Measurements from ENCODE around the gene C19orf33. TPM values are rescaled to one million over a fixed set of nuclear protein-coding genes. Genes with fewer than 3 reads are reported as not detected.

The C19orf33 gene
- total and polyA plus RNA-seq, 4 experiments from 2014 or later = not detected

GRCh38 chr19:38346837-38347236 lies 42.8 kb downstream of the C19orf33 start:
- no peak overlapping the region for H3K27ac ChIP-seq (ENCODE audit: low read depth, low read length)
- no peaks in the 10 kb centered on the region for H3K27me3 ChIP-seq (ENCODE audit: insufficient read depth, low read length)
- Mint-ChIP-seq H3K9me3 (no peaks in the 10 kb centered on the region), H3K36me3 (peaks cover 1 to 3% of the 10 kb centered on the region in 2 donors), H3K4me3 (no peak overlapping the region), H3K27me3 (no peaks in the 10 kb centered on the region), H3K4me1 (no peaks in the 10 kb centered on the region), H3K27ac (no peak overlapping the region)
- H3K9me3 ChIP-seq (ENCODE audit: control insufficient read depth in 1 of 2, low read length in 2 of 2) = no peaks in the 10 kb centered on the region
- no peak overlapping the region for H3K4me3 ChIP-seq (ENCODE audit: low read length in 2 of 2)
- H3K36me3 ChIP-seq (ENCODE audit: insufficient read depth, low read length) = no peaks in the 10 kb centered on the region
- no peak for DNase-seq
- no peaks in the 10 kb centered on the region for H3K4me1 ChIP-seq (ENCODE audit: insufficient read depth, low read length)
- ChIA-PET POLR2A (ENCODE audit: partially characterized antibody) (no interaction called here), CTCF (ENCODE audit: partially characterized antibody) (no interaction called here)
- intact Hi-C loops (cut with micrococcal nuclease) = no loop called here

GRCh38 chr19:38350883-38351282 lies 46.8 kb downstream of the C19orf33 start:
- Histone ChIP-seq H3K36me3 (ENCODE audit: insufficient read depth, low read length) (no peaks in the 10 kb centered on the region), H3K27me3 (ENCODE audit: insufficient read depth, low read length) (no peaks in the 10 kb centered on the region), H3K4me3 (ENCODE audit: low read length in 2 of 2) (no peak overlapping the region), H3K4me1 (ENCODE audit: insufficient read depth, low read length) (no peaks in the 10 kb centered on the region), H3K27ac (ENCODE audit: low read depth, low read length) (no peak overlapping the region), H3K9me3 (ENCODE audit: control insufficient read depth in 1 of 2, low read length in 2 of 2) (no peaks in the 10 kb centered on the region)
- POLR2A ChIA-PET (ENCODE audit: partially characterized antibody) = interaction anchor here (0.9 to 1.2 kb wide), 2 partner anchors 10 to 23 kb away, joined by 3 read pairs; partner anchors contain the start of gene PSMD8
- H3K27me3 Mint-ChIP-seq = no peaks in the 10 kb centered on the region
- intact Hi-C loops (cut with micrococcal nuclease) = no loop called here
- DNase-seq = no peak
- peaks cover 0 to 1% of the 10 kb centered on the region in 2 donors for H3K36me3 Mint-ChIP-seq
- H3K27ac Mint-ChIP-seq = no peak overlapping the region
- H3K4me3 Mint-ChIP-seq = no peak overlapping the region
- H3K4me1 Mint-ChIP-seq = no peaks in the 10 kb centered on the region
- CTCF ChIA-PET (ENCODE audit: partially characterized antibody) = no interaction called here
- H3K9me3 Mint-ChIP-seq = no peaks in the 10 kb centered on the region

GRCh38 chr19:38351865-38352395 lies 47.9 kb downstream of the C19orf33 start:
- no peaks in the 10 kb centered on the region for H3K4me1 Mint-ChIP-seq
- H3K27ac ChIP-seq (ENCODE audit: low read depth, low read length) = no peak overlapping the region
- H3K36me3 ChIP-seq (ENCODE audit: insufficient read depth, low read length) = no peaks in the 10 kb centered on the region
- DNase-seq = no peak
- no peaks in the 10 kb centered on the region for H3K9me3 Mint-ChIP-seq
- no peaks in the 10 kb centered on the region for H3K9me3 ChIP-seq (ENCODE audit: control insufficient read depth in 1 of 2, low read length in 2 of 2)
- no peak overlapping the region for H3K4me3 Mint-ChIP-seq
- no peak overlapping the region for H3K27ac Mint-ChIP-seq
- H3K27me3 Mint-ChIP-seq = no peaks in the 10 kb centered on the region
- H3K4me3 ChIP-seq (ENCODE audit: low read length in 2 of 2) = no peak overlapping the region
- no peaks in the 10 kb centered on the region for H3K4me1 ChIP-seq (ENCODE audit: insufficient read depth, low read length)
- CTCF ChIA-PET (ENCODE audit: partially characterized antibody) = no interaction called here
- intact Hi-C loops (cut with micrococcal nuclease) = no loop called here
- no peaks in the 10 kb centered on the region for H3K36me3 Mint-ChIP-seq
- no peaks in the 10 kb centered on the region for H3K27me3 ChIP-seq (ENCODE audit: insufficient read depth, low read length)
- POLR2A ChIA-PET (ENCODE audit: partially characterized antibody) = no interaction called here

- H3K4me1 Mint-ChIP-seq = no peaks in the 10 kb centered on the region
- intact Hi-C loops (cut with micrococcal nuclease) = no loop called here
- Histone ChIP-seq H3K4me1 (ENCODE audit: insufficient read depth, low read length) (no peaks in the 10 kb centered on the region), H3K9me3 (ENCODE audit: control insufficient read depth in 1 of 2, low read length in 2 of 2) (no peaks in the 10 kb centered on the region), H3K27me3 (ENCODE audit: insufficient read depth, low read length) (no peaks in the 10 kb centered on the region), H3K27ac (ENCODE audit: low read depth, low read length) (no peak overlapping the region), H3K36me3 (ENCODE audit: insufficient read depth, low read length) (no peaks in the 10 kb centered on the region), H3K4me3 (ENCODE audit: low read length in 2 of 2) (no peak overlapping the region)
- peak overlapping the region in 1 of 7 donors; percentile 47 for H3K27ac Mint-ChIP-seq
- H3K36me3 Mint-ChIP-seq = no peaks in the 10 kb centered on the region
- DNase-seq = no peak
- CTCF ChIA-PET (ENCODE audit: partially characterized antibody) = no interaction called here
- H3K27me3 Mint-ChIP-seq = no peaks in the 10 kb centered on the region
- POLR2A ChIA-PET (ENCODE audit: partially characterized antibody) = interaction anchor here (0.6 to 0.7 kb wide), 2 partner anchors 74 to 1232 kb away, joined by 3 read pairs; no protein-coding TSS in a partner anchor
- H3K9me3 Mint-ChIP-seq = no peaks in the 10 kb centered on the region
- H3K4me3 Mint-ChIP-seq = no peak overlapping the region
Measured at GRCh38 chr19:38352611-38353010, 48.6 kb downstream of the C19orf33 start.

Other genes with a start within 250 kb of the C19orf33 start
- not detected for gene DPF1, start 80.0 kb upstream of the C19orf33 start, total RNA-seq
- gene DPF1, start 80.0 kb upstream of the C19orf33 start, polyA plus RNA-seq = not detected
- gene PPP1R14A, start 47.9 kb upstream of the C19orf33 start, total RNA-seq = not detected
- gene PPP1R14A, start 47.9 kb upstream of the C19orf33 start, polyA plus RNA-seq = not detected
- 10 to 100 TPM; 35.7 to 40.4 TPM for gene SPINT2, start 39.7 kb upstream of the C19orf33 start, total RNA-seq
- gene SPINT2, start 39.7 kb upstream of the C19orf33 start, polyA plus RNA-seq = 10 to 100 TPM; 72.3 to 94.5 TPM
- 10 to 100 TPM; 35.8 to 38.4 TPM for gene YIF1B, start 11.7 kb downstream of the C19orf33 start, total RNA-seq
- 10 to 100 TPM; 44.6 to 57.4 TPM for gene YIF1B, start 11.7 kb downstream of the C19orf33 start, polyA plus RNA-seq
- gene KCNK6, start 15.6 kb downstream of the C19orf33 start, total RNA-seq = 10 to 100 TPM; 14.5 to 14.9 TPM
- gene KCNK6, start 15.6 kb downstream of the C19orf33 start, polyA plus RNA-seq = 1 to 10 TPM; 1.3 to 7.4 TPM
- 10 to 100 TPM; 23.3 to 27.0 TPM for gene CATSPERG, start 31.6 kb downstream of the C19orf33 start, total RNA-seq
- gene CATSPERG, start 31.6 kb downstream of the C19orf33 start, polyA plus RNA-seq = 1 to 10 TPM; 2.2 to 3.7 TPM
- gene PSMD8, start 70.3 kb downstream of the C19orf33 start, total RNA-seq = 10 to 100 TPM; 89.6 to 90.6 TPM
- 100 to 1,000 TPM; 178 to 197 TPM for gene PSMD8, start 70.3 kb downstream of the C19orf33 start, polyA plus RNA-seq
- under 1 TPM in 1 of 2 experiments, not detected in 1; 0.15 TPM for gene GGN, start 83.8 kb downstream of the C19orf33 start, total RNA-seq
- not detected for gene GGN, start 83.8 kb downstream of the C19orf33 start, polyA plus RNA-seq
- gene SPRED3, start 84.4 kb downstream of the C19orf33 start, total RNA-seq = 1 to 10 TPM; 3.0 to 3.8 TPM
- under 1 TPM in 1 of 2 donors, not detected in 1; 0.07 TPM for gene SPRED3, start 84.4 kb downstream of the C19orf33 start, polyA plus RNA-seq
- 10 to 100 TPM; 53.1 to 53.8 TPM for gene FAM98C, start 98.8 kb downstream of the C19orf33 start, total RNA-seq
- 10 to 100 TPM; 18.2 to 22.2 TPM for gene FAM98C, start 98.8 kb downstream of the C19orf33 start, polyA plus RNA-seq
- under 1 TPM in 1 of 2 experiments, not detected in 1; 0.33 TPM for gene RASGRP4, start 122.0 kb downstream of the C19orf33 start, total RNA-seq
- under 1 TPM; 0.06 to 0.31 TPM for gene RASGRP4, start 122.0 kb downstream of the C19orf33 start, polyA plus RNA-seq
- 1 to 10 TPM; 5.0 to 6.2 TPM for gene RYR1, start 129.4 kb downstream of the C19orf33 start, total RNA-seq
- under 1 TPM; 0.02 to 0.50 TPM for gene RYR1, start 129.4 kb downstream of the C19orf33 start, polyA plus RNA-seq

Measured in CD4-positive, alpha-beta memory T cell (primary cell).